Transverse colon (tissue), 4 donors: Measurements from ENCODE around the gene GAMT. TPM values are rescaled to one million over a fixed set of nuclear protein-coding genes. Genes with fewer than 3 reads are reported as not detected.

Experiments
- DNase-seq: peaks from one replicate; pipeline ENCODE4 v3.0.0-alpha.2; 2019
- H3K27ac ChIP-seq, 4 donors: fragments of 200-600 bp; sonication (generic); 2 replicates each; pipeline ENCODE4 v1.5.1; 2016 to 2018; ENCODE audit warnings: inconsistent platforms in 4 of 4
- H3K27me3 ChIP-seq: fragments of 200-600 bp; sonication (generic); 2 replicates; pipeline ENCODE4 v1.5.1; 2017; ENCODE audit warnings: inconsistent platforms
- H3K36me3 ChIP-seq, 4 donors: fragments of 200-600 bp; sonication (generic); 2 replicates each; pipeline ENCODE4 v1.5.1; 2017 to 2019; ENCODE audit warnings: inconsistent platforms in 4 of 4
- H3K4me1 ChIP-seq, 4 donors: fragments of 200-600 bp; sonication (generic); 2 replicates each; pipeline ENCODE4 v1.5.1; 2017 to 2020; ENCODE audit warnings: inconsistent platforms in 4 of 4
- H3K4me3 ChIP-seq, 4 donors: fragments of 200-600 bp; sonication (generic); 1 replicate in 1 of 4; 2 replicates in 3 of 4; pipeline versions ENCODE4 v1.5.1 to v1.6.1; 2017 to 2019; ENCODE audit warnings: inconsistent platforms in 4 of 4
- H3K9me3 ChIP-seq, 2 donors: fragments of 200-600 bp; sonication (generic); 2 replicates each; pipeline ENCODE4 v1.5.1; 2017 to 2019; ENCODE audit warnings: inconsistent platforms in 2 of 2
- CTCF ChIP-seq, 5 experiments: fragments of 200-600 bp in 3 of 5; fragments of 450-650 bp in 2 of 5; sonication (generic) in 3 of 5; IDR thresholded peaks; 1 replicate in 2 of 5; 2 replicates in 3 of 5; pipeline ENCODE4 v1.5.1; 2016 to 2017; ENCODE audit warnings: antibody characterized with exemption in 5 of 5, inconsistent platforms in 3 of 5, mild to moderate bottlenecking in 2 of 5, moderate library complexity in 1 of 5
- EP300 ChIP-seq: sonication (generic); formaldehyde crosslinking; IDR thresholded peaks from one replicate; pipeline ENCODE4 v1.6.1; 2017; ENCODE audit warnings: antibody characterized with exemption, low read depth
- POLR2A ChIP-seq: fragments of 450-650 bp; IDR thresholded peaks from one replicate; pipeline ENCODE4 v1.6.1; 2016; ENCODE audit warnings: antibody characterized with exemption, mild to moderate bottlenecking, moderate library complexity
- POLR2AphosphoS5 ChIP-seq, 3 donors: sonication (generic); formaldehyde crosslinking; IDR thresholded peaks; one replicate each; pipeline ENCODE4 v1.6.1; 2016; ENCODE audit warnings: antibody characterized with exemption in 3 of 3
- WGBS, 2 donors: methylation state at CpG; one replicate each; pipeline ENCODE4 v1.1.5; 2018; ENCODE audit warnings: low coverage in 1 of 2; 5-methylcytosine and 5-hydroxymethylcytosine counted together
- in situ Hi-C, 4 donors: fragments of 200-750 bp; cut with MboI; loops; one replicate each; pipeline versions ENCODE4 v1.15.0 to v1.15.1; 2017; ENCODE audit warnings: low sequenced_read_pairs in 3 of 4, low pct_ligation_motif_present in 1 of 4, low pct_unique_long_range_greater_than_20kb in 1 of 4
- intact Hi-C: fragments of 100-400 bp; cut with DNase I; formaldehyde crosslinking; loops from one replicate; pipeline ENCODE4 v1.15.1; 2023; ENCODE audit warnings: low total_unique reads
- total RNA-seq, 4 donors: library from RNA; depleted of rRNA; stranded (reverse); fragments of >200 nt; gene quantifications; one replicate each; pipeline ENCODE4 v1.1.0, GENCODE V29; 2016

GAMT gene
- total RNA-seq, 4 donors from 2014 or later = 1.4 to 4.4 (median 2.9) TPM

GRCh38 chr19:1407528-1408299, 6.4 kb upstream of the GAMT start, which contains the start of gene DAZAP1:
Gene DAZAP1, plus strand, starts transcription at chr19:1407586. Its CDS starts 188 bp downstream, at chr19:1407774.
- H3K4me3 ChIP-seq = peak within 1 kb of the TSS; percentile 79 to 99 (median 96)
- H3K27ac ChIP-seq = peak within 1 kb of the TSS; percentile 95 to 99 (median 97)
- in situ Hi-C loops = no loop called here
- peak; percentile 34 for DNase-seq
- 0% methylated on average over 43 of the region's 121 CpGs; no CpG with 5 or more reads in 1 of the 2 donors for WGBS, 2 donors
- H3K4me1 ChIP-seq = peaks cover 29 to 56% (median 46%) of the 10 kb centered on the region in 4 donors
- intact Hi-C loops = loop anchor here (10.0 kb wide), 1 partner anchor 123 kb away; the partner anchor contains the start of gene EFNA2
- TF ChIP-seq POLR2AphosphoS5 (IDR thresholded peaks at IDR 0.05) = no peak
- no peak for TF ChIP-seq EP300
- no peak for TF ChIP-seq CTCF (IDR thresholded peaks at IDR 0.05)
- TF ChIP-seq POLR2A = no peak
- H3K9me3 ChIP-seq = no peaks in the 10 kb centered on the region
- no peaks in the 10 kb centered on the region for H3K36me3 ChIP-seq
- peaks cover 13% of the 10 kb centered on the region for H3K27me3 ChIP-seq

DNA sequence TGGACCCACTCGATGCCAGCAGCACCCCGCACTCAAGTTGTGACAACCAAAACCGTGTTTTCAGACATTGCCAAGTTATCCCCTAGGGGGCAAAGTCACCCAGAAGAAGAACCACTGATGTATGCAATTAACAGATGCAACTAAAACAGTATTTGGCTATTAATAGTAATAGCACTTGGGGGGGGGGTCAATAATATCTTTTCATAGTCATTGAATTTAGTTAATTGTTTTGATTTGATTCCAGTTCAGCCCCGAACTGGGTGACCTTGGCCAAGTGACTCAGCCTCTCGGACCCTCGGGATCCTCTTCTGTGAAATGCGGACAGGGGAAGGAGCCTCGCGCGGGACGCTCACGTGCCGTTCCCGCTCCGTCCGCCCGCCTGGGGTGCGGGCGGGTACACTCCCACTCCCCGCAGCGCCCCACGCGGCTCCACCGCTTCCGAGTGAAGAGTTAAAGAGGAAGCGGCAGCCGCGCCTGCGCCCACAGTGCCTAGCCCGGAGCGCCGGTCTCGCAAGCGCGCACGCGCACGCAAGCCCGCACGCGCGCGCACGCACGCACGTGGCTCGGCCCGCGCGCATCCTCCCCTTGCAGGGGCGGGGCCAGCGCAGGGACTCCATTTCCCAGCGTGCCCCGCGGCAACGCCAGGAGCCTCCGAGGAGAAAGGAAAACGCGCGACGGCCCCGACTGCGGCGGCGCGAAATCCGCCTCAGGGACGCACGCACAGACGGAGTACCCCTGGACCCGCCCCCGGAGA, 5.6 kb upstream of the GAMT start:
- 0% methylated on average over 31 of the region's 72 CpGs; no CpG with 5 or more reads in 1 of the 2 donors for WGBS, 2 donors
- in situ Hi-C loops = no loop called here
- DNase-seq = peak; percentile 100
- H3K4me3 ChIP-seq = peak overlapping the region; percentile 31 to 99 (median 44)
- intact Hi-C loops = loop anchor here (10.0 kb wide), 1 partner anchor 122 kb away; the partner anchor contains the start of gene EFNA2
- H3K36me3 ChIP-seq = no peaks in the 10 kb centered on the region
- H3K4me1 ChIP-seq = peaks cover 29 to 48% (median 40%) of the 10 kb centered on the region in 4 donors
- H3K27ac ChIP-seq = peak overlapping the region; percentile 86 to 99 (median 96)
- H3K27me3 ChIP-seq = peaks cover 21% of the 10 kb centered on the region
- TF ChIP-seq EP300 (no peak), POLR2A (peak; percentile 25), POLR2AphosphoS5 (IDR thresholded peaks at IDR 0.05) (peak in 2 of 3 donors; percentile 25 to 58), CTCF (IDR thresholded peaks at IDR 0.05) (peak; percentile 26 to 78 (median 44))
- H3K9me3 ChIP-seq = no peaks in the 10 kb centered on the region

DNA sequence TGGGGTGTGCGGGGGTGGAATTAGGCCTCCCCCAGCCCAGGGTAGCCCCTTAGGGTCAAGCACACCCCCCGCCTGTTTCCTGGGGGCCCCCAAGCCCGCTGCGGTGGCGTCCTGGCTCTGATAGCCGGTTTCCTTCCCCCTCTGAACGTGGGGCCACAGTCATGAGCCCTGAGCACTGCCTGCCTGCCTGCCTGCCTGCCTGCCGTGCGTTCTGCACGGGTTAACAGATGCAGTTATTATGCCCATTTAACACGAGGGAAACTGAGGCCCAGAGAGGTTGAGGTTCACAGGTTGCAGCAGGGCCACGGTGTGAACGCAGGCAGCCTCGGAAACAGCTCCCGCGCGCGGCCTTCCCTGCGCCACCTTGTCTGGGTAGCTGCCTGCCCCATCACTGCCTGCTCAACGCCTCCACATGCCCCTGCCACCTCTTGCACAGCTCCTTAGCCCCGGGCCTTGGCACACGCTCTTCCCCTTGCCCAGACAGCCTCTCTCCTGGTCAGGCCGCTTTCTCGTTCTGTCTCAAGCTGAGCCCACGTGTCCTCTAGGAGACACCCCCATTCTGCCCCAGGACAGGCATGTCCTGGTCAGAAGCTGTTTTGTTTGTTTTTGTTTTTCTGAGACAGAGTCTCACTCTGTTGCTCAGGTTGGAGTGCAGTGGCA, 1.2 kb upstream of the GAMT start:
- DNase-seq = no peak
- Histone ChIP-seq H3K4me3 (no peak overlapping the region), H3K36me3 (no peaks in the 10 kb centered on the region), H3K4me1 (peaks cover 11 to 29% (median 25%) of the 10 kb centered on the region in 4 donors), H3K27me3 (peaks cover 49% of the 10 kb centered on the region), H3K9me3 (no peaks in the 10 kb centered on the region), H3K27ac (no peak overlapping the region)
- in situ Hi-C loops = no loop called here
- intact Hi-C loops = loop anchor here (10.0 kb wide), 1 partner anchor 118 kb away; the partner anchor contains the start of gene EFNA2
- TF ChIP-seq EP300 (no peak), POLR2AphosphoS5 (IDR thresholded peaks at IDR 0.05) (no peak), POLR2A (no peak), CTCF (IDR thresholded peaks at IDR 0.05) (no peak)
- 63% methylated on average over 25 of the region's 25 CpGs; no CpG with 5 or more reads in 1 of the 2 donors for WGBS, 2 donors
